HFF-Myc (cell line): ENCODE data around the gene PRDM16.

Experiments
- DNase-seq: peaks from one replicate; pipeline ENCODE4 v3.0.0-alpha.2; 2011; ENCODE audit warnings: low read depth; ENCODE audit errors: extremely low read depth
- H3K4me3 ChIP-seq: replicated peaks from 2 replicates; pipeline ENCODE4 v1.5.1; 2011; ENCODE audit warnings: low read depth, mild to moderate bottlenecking, control low read depth, low read length
- TF ChIP-seq, protein P1 (sequence below): IDR thresholded peaks from 2 replicates; pipeline ENCODE4 v1.5.1; 2012; ENCODE audit warnings: mild to moderate bottlenecking, low read depth, low read length, control low read depth; ENCODE audit errors: missing control alignments

The PRDM16 gene

DNA sequence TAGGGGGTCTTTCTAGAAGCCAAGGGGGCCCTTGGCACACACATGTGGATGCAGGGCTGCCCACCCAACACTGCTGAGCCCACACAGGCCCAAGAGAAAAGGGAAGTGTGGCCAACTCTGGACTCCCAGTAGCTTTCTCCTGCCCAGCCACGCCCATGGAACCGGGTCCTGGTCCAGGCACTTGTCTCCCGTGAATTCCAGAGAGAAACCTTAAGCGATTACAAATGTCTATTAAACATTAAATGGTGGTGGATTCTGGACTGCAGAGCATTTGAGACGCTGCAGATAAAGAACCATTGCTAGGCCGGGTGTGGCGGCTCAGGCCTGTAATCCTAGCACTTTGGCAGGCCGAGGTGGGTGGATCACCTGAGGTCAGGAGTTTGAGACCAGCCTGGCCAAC, 284.9 kb downstream of the PRDM16 start:
- DNase-seq: no peak
- TF ChIP-seq, protein P1, sequence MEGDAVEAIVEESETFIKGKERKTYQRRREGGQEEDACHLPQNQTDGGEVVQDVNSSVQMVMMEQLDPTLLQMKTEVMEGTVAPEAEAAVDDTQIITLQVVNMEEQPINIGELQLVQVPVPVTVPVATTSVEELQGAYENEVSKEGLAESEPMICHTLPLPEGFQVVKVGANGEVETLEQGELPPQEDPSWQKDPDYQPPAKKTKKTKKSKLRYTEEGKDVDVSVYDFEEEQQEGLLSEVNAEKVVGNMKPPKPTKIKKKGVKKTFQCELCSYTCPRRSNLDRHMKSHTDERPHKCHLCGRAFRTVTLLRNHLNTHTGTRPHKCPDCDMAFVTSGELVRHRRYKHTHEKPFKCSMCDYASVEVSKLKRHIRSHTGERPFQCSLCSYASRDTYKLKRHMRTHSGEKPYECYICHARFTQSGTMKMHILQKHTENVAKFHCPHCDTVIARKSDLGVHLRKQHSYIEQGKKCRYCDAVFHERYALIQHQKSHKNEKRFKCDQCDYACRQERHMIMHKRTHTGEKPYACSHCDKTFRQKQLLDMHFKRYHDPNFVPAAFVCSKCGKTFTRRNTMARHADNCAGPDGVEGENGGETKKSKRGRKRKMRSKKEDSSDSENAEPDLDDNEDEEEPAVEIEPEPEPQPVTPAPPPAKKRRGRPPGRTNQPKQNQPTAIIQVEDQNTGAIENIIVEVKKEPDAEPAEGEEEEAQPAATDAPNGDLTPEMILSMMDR: no peak
- H3K4me3 ChIP-seq: no peak overlapping the region

DNA sequence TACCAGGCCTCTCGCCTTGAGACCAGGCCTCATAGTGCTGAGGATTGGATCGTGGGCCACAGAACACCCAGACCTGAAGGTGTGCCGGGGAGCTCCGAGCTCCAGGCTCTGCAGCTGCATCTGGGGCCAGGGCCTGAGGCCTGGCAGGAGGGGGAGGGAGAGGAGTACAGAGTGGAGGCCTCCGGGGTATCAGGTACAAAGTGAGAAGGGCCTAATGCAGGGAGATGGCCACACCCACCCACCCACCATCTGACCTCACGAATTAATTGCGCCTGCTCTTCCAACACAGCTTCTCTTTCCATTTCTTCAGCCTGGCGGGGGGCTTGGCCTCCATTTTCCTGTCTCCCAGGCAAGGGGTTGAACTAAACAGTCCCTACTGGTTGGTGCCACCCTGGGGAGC, 286.1 kb downstream of the PRDM16 start:
- TF ChIP-seq, protein P1: no peak
- no peak for DNase-seq
- H3K4me3 ChIP-seq: no peak overlapping the region

DNA sequence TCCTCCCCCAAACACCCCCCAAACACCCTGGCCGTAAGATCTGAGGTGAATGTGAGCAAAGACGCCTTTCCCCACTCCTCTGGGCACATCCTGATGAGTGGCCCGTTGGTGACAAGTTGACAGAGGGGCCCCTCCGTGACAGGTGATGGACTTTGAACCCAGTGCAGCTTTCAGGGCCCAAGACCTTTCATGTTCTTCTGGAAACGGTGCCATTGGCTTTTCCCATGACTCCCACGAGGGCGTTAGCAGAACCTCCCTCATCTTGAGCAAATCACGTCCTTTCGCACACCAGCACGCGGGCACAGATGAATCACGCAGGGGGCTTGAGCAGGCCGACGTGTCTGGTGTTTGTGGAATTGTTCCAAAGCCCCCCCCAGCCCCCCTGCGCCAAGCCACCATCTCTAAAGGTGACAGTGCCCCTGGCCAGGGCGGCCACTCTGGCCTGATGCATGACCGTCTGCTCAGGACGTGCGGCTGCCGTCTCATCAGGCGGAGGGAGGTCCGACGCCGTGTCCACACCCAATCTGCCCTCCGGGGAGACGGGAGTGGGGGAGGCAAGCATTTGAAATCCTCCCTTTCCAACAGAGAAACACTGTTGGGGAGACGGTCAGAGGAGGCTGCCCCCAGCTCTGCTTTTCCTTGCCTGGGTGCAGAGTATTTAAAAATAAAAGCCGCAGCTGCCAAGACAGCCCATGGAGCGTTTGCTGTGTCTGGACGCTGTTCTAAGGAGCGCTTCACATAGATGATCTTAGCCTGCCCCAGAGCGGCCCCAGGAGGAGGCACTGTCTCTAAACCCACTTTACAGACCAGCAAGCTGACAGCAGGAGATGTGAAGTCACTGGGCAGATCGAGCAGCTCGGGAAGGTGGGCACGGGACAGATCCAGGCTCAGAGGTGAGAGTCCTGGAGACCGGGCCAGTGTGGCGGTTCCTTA, 287.2 kb downstream of the PRDM16 start:
- DNase-seq: no peak
- TF ChIP-seq, protein P1: no peak
- no peak overlapping the region for H3K4me3 ChIP-seq

DNA sequence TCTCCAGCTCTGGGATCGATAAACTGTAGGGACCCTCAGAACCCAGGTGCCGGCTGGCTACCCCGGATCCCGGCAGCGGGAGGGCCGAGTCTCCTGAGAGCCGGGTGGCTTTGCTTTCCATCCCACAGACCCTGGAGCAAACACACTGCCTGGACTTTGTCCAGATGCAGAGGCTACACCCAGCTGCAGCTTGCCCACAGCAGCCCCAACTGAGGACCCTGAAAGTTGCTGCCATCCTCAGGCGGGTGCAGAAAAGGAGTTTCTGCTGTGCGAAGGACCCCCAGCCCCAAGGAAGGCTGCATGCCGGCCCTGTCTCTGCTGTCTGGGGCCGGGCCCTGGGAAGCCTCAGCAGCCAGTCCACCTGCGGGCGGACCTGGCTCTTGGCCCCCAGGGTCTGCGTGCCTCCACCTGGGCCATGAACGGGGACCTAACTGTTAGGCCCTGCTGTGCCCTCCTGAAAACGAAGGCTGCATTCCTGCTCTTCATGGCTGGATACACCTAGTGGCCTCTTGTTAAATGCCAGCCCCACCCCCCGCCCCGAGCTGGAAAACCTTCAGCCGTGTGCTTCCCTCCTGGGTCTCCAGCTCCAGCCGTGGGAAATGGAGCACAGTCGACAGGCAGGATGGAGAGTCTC, 287.9 kb downstream of the PRDM16 start:
- no peak overlapping the region for H3K4me3 ChIP-seq
- TF ChIP-seq, protein P1: no peak
- no peak for DNase-seq

DNA sequence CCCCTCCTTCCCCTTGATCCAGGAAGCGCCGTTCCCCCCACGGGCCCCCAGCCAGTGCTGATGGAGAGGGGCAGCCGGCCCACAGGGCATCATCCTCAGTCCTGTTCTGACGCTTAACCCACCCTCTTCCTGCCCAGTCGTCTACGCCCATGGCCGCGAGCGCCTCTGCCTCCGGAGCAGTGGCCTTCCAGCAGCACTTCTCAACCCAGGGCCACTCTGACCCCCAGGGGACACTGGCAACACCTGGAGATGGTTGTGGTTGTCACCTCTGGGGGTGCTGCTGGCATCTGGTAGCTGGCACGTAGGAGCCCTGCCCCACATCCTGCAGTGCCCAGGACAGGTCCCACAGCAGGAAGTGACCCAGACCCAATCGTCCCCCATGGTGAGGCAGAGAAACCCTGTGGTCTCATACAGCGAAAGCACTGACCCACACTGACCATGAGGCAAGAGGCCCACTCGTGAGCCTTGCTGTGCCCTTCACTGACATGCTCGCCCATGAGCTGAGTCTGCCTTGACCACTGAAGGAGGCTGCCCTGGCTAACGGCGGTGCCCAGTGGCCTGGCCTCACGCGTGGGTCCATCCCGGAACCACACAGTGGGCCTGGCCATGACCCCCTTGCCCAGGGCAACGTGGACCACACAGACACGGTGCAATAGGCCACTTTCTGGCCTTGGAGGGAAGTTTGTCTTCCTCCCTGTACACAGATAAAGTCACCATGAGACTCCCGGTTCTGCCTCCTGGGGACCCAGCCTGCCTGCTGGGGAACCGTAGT, 288.7 kb downstream of the PRDM16 start:
- TF ChIP-seq, protein P1: no peak
- H3K4me3 ChIP-seq: no peak overlapping the region
- DNase-seq: no peak

DNA sequence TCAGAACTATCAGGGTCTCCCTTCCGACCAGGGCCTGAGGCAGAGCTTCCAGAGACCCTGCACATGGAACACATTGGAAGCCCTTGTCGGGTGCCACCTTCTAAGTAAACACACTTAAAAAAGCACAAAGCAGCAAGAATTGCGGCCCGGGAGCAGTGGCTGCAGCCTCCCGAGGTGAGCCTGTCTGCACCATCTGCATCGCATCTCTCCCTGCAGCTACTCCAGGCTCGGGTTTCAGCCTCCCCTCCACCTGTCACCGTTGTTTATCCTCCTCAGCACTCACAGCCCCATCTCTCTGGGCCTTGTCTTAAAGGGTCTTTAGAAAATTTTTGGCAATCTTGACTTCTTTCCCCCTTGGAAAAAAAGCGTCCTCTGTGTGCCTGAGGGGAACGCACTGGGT, 290.3 kb downstream of the PRDM16 start:
- TF ChIP-seq, protein P1: no peak
- no peak overlapping the region for H3K4me3 ChIP-seq
- no peak for DNase-seq
